GM18508 (cell line): ENCODE measurements around the gene CTF1.
"Not testable (repeated sequence)": the region's sequence is repeated elsewhere in the genome, so short reads cannot be mapped to it uniquely, and the experiment has no call there.

Source experiments
- ATAC-seq: cut with Tn5 transposase; IDR thresholded peaks from one replicate; pipeline ENCODE4 v1.9.1; 2021; ENCODE audit warnings: moderate number of reproducible peaks; ENCODE audit not compliant: insufficient read depth, unreplicated experiment

CTF1 gene

DNA sequence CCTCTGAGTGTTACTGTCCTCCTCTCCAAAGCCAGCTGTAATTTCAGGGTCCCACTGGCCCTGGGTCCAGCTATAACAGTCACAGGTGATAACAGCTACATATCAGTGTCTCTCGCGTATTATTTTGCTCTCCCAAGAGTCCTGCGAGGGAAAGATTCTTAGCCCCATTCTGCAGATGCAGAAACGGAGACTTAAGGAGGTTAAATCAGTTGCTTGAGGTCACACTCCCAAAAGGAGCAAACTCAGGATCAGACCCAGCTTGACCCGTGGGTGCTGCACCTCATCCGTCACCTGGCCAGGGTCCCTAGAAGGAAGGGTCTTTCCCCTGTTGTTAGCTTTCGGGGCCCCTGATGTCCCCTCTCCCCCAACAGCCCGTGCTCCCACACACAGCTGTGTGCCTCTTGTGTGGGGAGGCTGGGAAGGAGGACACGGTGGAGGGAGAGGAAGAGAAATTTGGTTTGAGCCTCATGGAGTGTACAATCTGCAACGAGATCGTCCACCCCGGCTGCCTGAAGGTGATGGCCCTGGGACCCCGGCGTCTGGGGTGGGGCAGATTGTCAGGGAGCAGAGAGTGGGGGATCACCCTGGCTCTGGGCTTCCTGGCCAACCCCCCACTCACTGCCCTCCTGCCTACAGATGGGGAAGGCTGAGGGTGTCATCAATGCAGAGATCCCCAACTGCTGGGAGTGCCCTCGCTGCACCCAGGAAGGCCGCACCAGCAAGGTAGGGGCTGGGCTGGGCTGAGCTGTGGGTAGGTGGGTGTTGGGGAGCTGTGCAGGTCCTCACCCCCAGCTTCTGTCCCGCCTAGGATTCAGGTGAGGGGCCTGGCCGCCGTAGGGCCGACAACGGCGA lies 30.7 kb downstream of the CTF1 start:
- no peak for ATAC-seq

DNA sequence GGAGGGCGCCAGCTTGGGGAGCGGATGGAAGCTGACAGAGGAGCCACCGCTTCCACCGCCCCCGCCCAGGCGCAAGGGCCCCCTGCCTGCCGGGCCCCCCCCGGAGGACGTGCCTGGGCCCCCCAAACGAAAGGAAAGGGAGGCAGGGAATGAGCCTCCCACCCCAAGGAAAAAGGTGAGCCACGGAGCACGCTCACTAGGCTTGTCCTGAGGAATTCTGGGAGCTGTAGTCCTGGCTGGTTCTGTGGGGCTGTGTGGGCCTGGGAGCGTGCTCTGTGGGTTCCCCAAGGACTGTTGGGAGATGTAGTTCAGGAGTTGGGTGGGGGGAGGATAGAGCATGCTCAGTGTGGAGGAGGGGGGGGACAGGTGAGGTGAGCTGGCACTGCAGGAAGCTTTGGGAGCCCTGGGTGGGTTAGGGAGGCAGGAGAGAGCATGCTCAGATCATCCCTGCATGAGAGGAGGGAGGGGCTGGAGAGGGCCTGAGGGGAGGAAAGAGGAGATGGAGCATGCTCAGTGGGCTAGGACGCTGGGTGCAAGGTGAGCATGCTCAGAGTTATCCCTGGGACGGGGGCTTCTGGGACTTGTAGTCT lies 31.5 kb downstream of the CTF1 start:
- no peak for ATAC-seq

DNA sequence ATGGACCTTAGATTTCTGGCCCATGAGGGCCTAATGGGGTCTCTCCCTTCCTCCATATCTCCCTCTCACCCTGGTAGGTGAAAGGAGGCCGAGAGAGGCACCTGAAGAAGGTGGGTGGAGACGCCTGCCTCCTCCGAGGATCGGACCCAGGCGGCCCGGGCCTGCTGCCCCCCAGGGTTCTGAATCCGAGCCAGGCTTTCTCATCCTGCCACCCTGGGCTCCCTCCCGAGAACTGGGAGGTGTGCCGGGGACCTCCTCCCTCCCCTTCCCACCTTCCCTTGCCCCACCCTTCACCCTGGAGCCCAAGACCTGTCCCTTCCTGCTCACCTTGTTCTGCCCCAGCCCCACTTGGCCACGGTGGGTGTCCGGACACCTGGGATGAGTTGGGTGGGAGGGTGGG lies 32.0 kb downstream of the CTF1 start:
- ATAC-seq = no peak

DNA sequence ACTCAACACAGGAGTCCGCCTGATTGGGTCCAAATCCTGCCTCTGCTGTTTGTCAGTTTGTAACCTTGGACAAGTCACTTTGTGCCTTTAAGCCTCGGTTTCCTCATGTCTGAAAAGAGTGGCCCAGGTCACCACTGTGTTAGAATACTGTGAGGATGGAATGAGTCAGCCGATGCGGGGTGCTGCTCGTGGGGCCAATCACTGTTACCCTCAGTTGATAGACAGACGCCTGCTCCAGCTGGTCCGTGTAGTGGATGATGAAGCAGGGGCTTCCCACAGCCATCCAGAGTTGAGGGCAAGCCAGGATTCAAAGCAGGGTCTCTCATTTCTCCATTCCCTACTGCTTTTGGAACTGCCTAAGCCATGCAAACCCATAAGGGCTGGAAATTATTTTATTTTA lies 32.8 kb downstream of the CTF1 start:
- ATAC-seq = no peak

GRCh38 chr16:30930160-30930571 lies 33.8 kb downstream of the CTF1 start:
- ATAC-seq = no peak

GRCh38 chr16:30931068-30931650 lies 34.7 kb downstream of the CTF1 start:
- no peak for ATAC-seq

DNA sequence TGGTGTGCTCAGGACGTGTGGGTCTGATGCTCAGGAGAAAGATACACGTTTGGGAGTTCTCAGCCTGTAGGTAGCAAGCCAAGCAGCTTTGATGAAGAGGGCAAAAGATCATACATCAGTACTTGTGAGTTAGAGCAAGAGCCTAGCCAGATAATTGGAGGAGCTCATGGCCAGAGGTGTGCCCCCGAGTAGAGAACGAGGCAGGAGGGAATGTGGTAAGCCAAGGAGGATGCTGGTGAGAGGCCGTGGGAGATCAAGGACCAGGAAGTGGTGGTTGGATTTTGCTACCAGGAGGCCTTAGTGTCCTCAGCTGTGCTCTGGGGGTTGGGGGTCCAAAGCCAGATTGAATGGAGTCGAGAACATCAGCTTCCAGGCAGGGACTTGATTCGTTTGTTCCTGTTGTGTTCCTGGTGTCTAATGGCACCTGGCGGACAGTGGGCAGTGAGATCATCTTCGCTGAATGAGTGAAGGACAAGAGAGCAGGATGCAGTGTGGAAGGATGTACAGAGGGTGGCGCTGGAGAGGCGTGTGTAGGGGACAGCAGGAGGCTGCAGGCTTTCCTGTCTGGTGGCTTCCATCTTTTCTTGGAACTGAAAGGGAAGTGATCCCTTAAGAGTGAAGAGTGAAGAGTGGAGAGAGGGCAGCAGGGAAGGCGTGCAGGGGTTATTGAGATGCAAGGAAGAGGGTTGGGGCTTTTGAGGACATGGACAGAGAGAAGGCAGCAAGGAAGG lies 38.6 kb downstream of the CTF1 start:
- ATAC-seq = no peak

- ATAC-seq = no peak
These were observed 41.3 kb downstream of the CTF1 start for GRCh38 chr16:30937692-30938091.

DNA sequence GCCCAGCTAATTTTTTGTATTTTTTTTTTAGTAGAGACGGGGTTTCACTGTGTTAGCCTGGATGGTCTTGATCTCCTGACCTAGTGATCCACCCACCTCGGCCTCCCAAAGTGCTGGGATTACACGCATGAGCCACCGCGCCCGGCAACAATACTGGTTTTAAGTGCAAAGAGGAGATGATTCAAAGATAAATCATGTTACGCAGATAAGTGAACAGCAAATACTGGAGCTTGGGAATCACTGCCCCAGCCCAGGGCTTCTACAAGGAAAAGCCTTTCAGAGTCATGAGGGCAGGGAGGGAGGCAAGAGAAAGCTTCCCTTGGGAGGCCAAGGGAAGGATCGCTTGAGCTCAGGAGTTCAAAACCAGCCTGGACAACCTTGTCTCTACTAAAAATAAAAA lies 43.2 kb downstream of the CTF1 start:
- ATAC-seq = not testable (repeated sequence)

DNA sequence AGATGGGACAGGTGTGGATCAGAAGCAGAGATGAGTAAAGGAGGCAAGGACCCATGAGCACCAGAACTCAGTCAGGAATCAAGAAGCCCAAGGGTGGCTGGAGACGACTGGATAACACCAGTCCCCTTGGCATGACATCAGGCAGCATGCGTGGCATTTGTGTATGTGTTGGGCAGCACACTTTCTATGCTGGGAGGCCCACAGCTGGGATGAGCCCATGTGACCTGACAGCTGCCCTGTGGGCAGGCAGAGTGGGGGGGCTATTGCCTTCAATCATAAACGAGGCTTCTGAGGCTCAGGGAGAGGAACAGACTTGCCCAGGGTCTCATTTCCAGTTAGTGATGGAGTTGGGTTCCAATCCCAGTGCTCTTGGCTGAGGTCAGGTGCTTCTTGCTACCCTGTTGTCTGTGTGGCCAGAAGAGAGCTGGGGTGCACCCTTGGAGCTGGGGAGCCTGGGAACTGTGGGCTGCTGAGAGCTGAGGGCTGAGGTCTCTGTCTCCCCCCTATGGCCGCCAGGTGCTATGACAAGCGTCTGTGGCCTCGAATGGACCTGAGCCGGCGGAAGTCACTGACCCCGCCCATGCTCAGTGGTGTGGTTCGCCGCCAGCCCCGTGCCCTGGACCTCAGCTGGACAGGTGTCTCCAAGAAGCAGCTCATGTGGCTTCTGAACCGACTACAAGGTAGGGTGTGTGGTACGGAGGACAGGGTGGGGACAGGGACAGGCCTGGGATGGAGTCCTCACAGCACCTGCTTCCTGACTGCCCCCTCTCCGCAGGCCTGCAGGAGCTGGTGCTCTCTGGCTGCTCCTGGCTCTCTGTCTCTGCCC lies 45.4 kb downstream of the CTF1 start:
- ATAC-seq = peak; percentile 66

- no peak for ATAC-seq
These were observed 46.0 kb downstream of the CTF1 start for GRCh38 chr16:30942426-30942806.

DNA sequence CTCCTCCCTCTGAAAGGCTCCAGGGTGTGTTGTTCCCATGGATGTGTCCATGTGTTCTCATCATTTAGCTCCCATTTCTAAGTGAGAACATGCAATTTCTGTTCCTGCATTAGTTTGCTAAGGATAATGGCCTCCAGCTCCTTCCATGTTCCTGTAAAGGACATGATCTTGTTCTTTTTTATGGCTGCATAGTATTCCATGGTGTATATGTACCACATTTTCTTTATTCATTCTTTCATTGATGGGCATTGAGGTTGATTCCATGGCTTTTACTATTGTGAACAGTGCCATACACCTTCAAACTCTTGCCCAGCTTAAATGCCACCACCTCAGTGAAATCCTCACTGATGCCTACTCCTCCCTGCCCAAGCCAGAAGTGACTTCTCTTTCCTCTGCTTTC lies 47.9 kb downstream of the CTF1 start:
- no peak for ATAC-seq

GRCh38 chr16:30946671-30947540 lies 50.5 kb downstream of the CTF1 start:
- no peak for ATAC-seq

- no peak for ATAC-seq
These were observed 51.1 kb downstream of the CTF1 start for GRCh38 chr16:30947541-30947858.

- ATAC-seq = no peak
These were observed 51.6 kb downstream of the CTF1 start for GRCh38 chr16:30947859-30948666.

GRCh38 chr16:30948667-30949649 lies 52.5 kb downstream of the CTF1 start, which contains the start of gene ORAI3:
Gene ORAI3 (plus strand): TSS chr16:30949068. CDS start chr16:30949290, 222 bp downstream.
- no peak for ATAC-seq
